ENCODE results near the gene KRTAP12-3.

DNA sequence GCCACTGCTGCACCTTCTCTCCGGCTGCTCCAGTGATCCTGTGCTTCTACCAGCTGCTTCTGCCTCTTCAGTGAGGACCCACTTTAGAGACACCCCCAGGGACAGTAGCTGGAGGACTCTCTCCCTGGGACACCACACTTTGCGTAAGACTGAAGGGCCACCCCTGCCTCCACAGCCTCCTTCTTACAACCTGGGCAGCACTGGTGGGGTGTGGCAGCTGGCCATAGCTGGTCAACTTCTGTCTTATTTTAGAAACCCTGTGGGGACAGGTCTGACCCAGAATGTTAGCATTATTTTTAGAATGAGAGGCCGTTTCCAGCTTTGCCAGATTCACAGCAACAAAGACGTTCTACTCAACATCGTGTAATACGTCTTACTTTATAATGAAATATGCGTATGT, 32.0 kb upstream of the KRTAP12-3 start:
- no peak for TF ChIP-seq FOXA1 (IDR thresholded peaks at IDR 0.05)
- no peak for TF ChIP-seq SP1 (IDR thresholded peaks at IDR 0.05)
- TF ChIP-seq ELF4 (IDR thresholded peaks at IDR 0.05): no peak
- no peak for TF ChIP-seq BHLHE40 (IDR thresholded peaks at IDR 0.05; ENCODE audit: borderline replicate concordance)
- TF ChIP-seq ARNT (IDR thresholded peaks at IDR 0.05): no peak
- no peak for TF ChIP-seq ZNF384 (IDR thresholded peaks at IDR 0.05)

Data from HEK293T (cell line).